Measurements from ENCODE around the gene EIF3F.

Gene EIF3F

GRCh38 chr11:8021920-8022319 lies 34.8 kb downstream of the EIF3F start:
- H3K4me3 ChIP-seq (ENCODE audit: low read depth, low read length), result no peak overlapping the region
- TF ChIP-seq CTCF (IDR thresholded peaks at IDR 0.05; ENCODE audit: borderline replicate concordance, insufficient read depth, low read depth, low read length), result no peak

- TF ChIP-seq CTCF (IDR thresholded peaks at IDR 0.05; ENCODE audit: borderline replicate concordance, insufficient read depth, low read depth, low read length), result no peak
Observed at GRCh38 chr11:8022876-8023275, 35.7 kb downstream of the EIF3F start.

GRCh38 chr11:8023831-8024555 lies 36.9 kb downstream of the EIF3F start:
- no peak overlapping the region for H3K4me3 ChIP-seq (ENCODE audit: low read depth, low read length)
- no peak for TF ChIP-seq CTCF (IDR thresholded peaks at IDR 0.05; ENCODE audit: borderline replicate concordance, insufficient read depth, low read depth, low read length)

More at GRCh38 chr11:8022876-8023275, 35.7 kb downstream of the EIF3F start:
- no peak overlapping the region for H3K4me3 ChIP-seq (ENCODE audit: low read depth, low read length)

- H3K4me3 ChIP-seq (ENCODE audit: low read depth, low read length), result no peak overlapping the region
- no peak for TF ChIP-seq CTCF (IDR thresholded peaks at IDR 0.05; ENCODE audit: borderline replicate concordance, insufficient read depth, low read depth, low read length)
Observed at GRCh38 chr11:8025123-8025522, 38.0 kb downstream of the EIF3F start.

GRCh38 chr11:8025816-8026215 lies 38.7 kb downstream of the EIF3F start:
- H3K4me3 ChIP-seq (ENCODE audit: low read depth, low read length), result no peak overlapping the region
- TF ChIP-seq CTCF (IDR thresholded peaks at IDR 0.05; ENCODE audit: borderline replicate concordance, insufficient read depth, low read depth, low read length), result no peak

GRCh38 chr11:8026982-8027381 lies 39.8 kb downstream of the EIF3F start:
- no peak overlapping the region for H3K4me3 ChIP-seq (ENCODE audit: low read depth, low read length)
- no peak for TF ChIP-seq CTCF (IDR thresholded peaks at IDR 0.05; ENCODE audit: borderline replicate concordance, insufficient read depth, low read depth, low read length)

- H3K4me3 ChIP-seq (ENCODE audit: low read depth, low read length), result no peak overlapping the region
- no peak for TF ChIP-seq CTCF (IDR thresholded peaks at IDR 0.05; ENCODE audit: borderline replicate concordance, insufficient read depth, low read depth, low read length)
Observed at GRCh38 chr11:8028766-8029165, 41.6 kb downstream of the EIF3F start.
